Measurements from ENCODE around the gene FAM3A.

The FAM3A gene

GRCh38 chrX:154532690-154533089, 16.7 kb upstream of the FAM3A start:
- DNase-seq = no peak

- DNase-seq = no peak
Observed at GRCh38 chrX:154531626-154532025, 15.6 kb upstream of the FAM3A start.

GRCh38 chrX:154530286-154530685, 14.3 kb upstream of the FAM3A start:
- no peak for DNase-seq

- no peak for DNase-seq
Observed at GRCh38 chrX:154529206-154529612, 13.2 kb upstream of the FAM3A start.

- peak; percentile 70 to 77 for DNase-seq
Observed at GRCh38 chrX:154526901-154527675, 11.1 kb upstream of the FAM3A start.

GRCh38 chrX:154525606-154526490, 9.8 kb upstream of the FAM3A start:
- no peak for DNase-seq

GRCh38 chrX:154519389-154519788, 3.4 kb upstream of the FAM3A start:
- DNase-seq = no peak

- no peak for DNase-seq
Observed at GRCh38 chrX:154517101-154517781, 1.2 kb upstream of the FAM3A start.

GRCh38 chrX:154516656-154517100, 646 bp upstream of the FAM3A start:
- DNase-seq = no peak

- peak; percentile 10 to 36 for DNase-seq
Observed at GRCh38 chrX:154515090-154515965, 704 bp downstream of the FAM3A start.

- no peak for DNase-seq
Observed at GRCh38 chrX:154513716-154514115, 2.3 kb downstream of the FAM3A start.

- no peak for DNase-seq
Observed at GRCh38 chrX:154512879-154513553, 3.0 kb downstream of the FAM3A start.

- no peak for DNase-seq
Observed at GRCh38 chrX:154511761-154512160, 4.3 kb downstream of the FAM3A start.

- DNase-seq = no peak
Observed at GRCh38 chrX:154509455-154509854, 6.6 kb downstream of the FAM3A start.

- no peak for DNase-seq
Observed at GRCh38 chrX:154508384-154508745, 7.7 kb downstream of the FAM3A start.

GRCh38 chrX:154507673-154508383, 8.2 kb downstream of the FAM3A start:
- DNase-seq = no peak

- no peak for DNase-seq
Observed at GRCh38 chrX:154506483-154507332, 9.3 kb downstream of the FAM3A start.

GRCh38 chrX:154505734-154506133, 10.3 kb downstream of the FAM3A start:
- DNase-seq = no peak

- no peak for DNase-seq
Observed at GRCh38 chrX:154502989-154503388, 13.0 kb downstream of the FAM3A start.

- DNase-seq = no peak
Observed at GRCh38 chrX:154502098-154502497, 13.9 kb downstream of the FAM3A start.
